HepG2 (cell line): ENCODE results near the gene HEPN1. TPM values are rescaled to one million over a fixed set of nuclear protein-coding genes. Genes with fewer than 3 reads are reported as not detected.
A peak's percentile ranks its signal among the peaks of the same experiment; 100 is the strongest.

Experiments used
- ATAC-seq: fragments of 200-7000 bp; cut with Tn5 transposase; 3 replicates; pipeline ENCODE4 v1.9.1; 2020; ENCODE audit warnings: mild to moderate bottlenecking, moderate library complexity
- BruUV-seq: library from RNA; stranded (reverse); fragments of 400-500 nt; replicated peaks from 2 replicates; lab custom pipeline; 2021; lab: Mats Ljungman, UMichigan
- CTCF ChIA-PET: fragments of 300-600 bp; formaldehyde crosslinking; extraction: SDS; loops from one replicate; lab custom pipeline; 2021; ENCODE audit warnings: low total read pairs, inconsistent platforms, low intra/inter-chr PET ratio; lab: Yijun Ruan, JAX
- POLR2A ChIA-PET: fragments of 350-600 bp; sonication (Branson Sonifier 250); formaldehyde crosslinking; loops from one replicate; lab custom pipeline; 2020; ENCODE audit warnings: antibody characterized with exemption, inconsistent platforms; lab: Yijun Ruan, JAX
- DNase-seq: peaks from one replicate; pipeline ENCODE4 v3.0.0-alpha.2; 2015; ENCODE audit warnings: low spot score
- FAIRE-seq: peaks from 3 replicates; lab custom pipeline; 2011; peaks lifted over from hg19 to GRCh38; lab: Jason Lieb, UNC
- H2AFZ ChIP-seq: one replicate; pipeline ENCODE4 v1.6.1; 2011; ENCODE audit warnings: low read length, inconsistent platforms
- H3K27ac ChIP-seq: fragments of 300-600 bp; 3 replicates; pipeline ENCODE4 v1.8.0; 2011; ENCODE audit warnings: mixed run types, mild to moderate bottlenecking, mixed read lengths, low read length, inconsistent platforms; ENCODE audit not compliant: insufficient read depth; ENCODE audit errors: extremely low read length
- H3K27me3 ChIP-seq, 2 experiments: fragments of 200-600 bp in 1 of 2; 2 replicates in 1 of 2; 3 replicates in 1 of 2; pipeline versions ENCODE4 v1.6.0 to v1.8.0; 2011; ENCODE audit warnings: low read length in 2 of 2, mild to moderate bottlenecking in 2 of 2, moderate library complexity in 2 of 2, inconsistent platforms in 1 of 2; ENCODE audit not compliant: insufficient read depth in 2 of 2, control insufficient read depth in 1 of 2
- H3K36me3 ChIP-seq, 2 experiments: fragments of 200-600 bp in 1 of 2; replicated peaks in 1 of 2; 2 replicates in 1 of 2; 3 replicates in 1 of 2; pipeline versions ENCODE4 v1.5.1 to v1.8.0; 2011; ENCODE audit warnings: low read length in 2 of 2, inconsistent platforms in 1 of 2; ENCODE audit not compliant: insufficient read depth in 2 of 2, control insufficient read depth in 1 of 2
- H3K4me1 ChIP-seq: 2 replicates; pipeline ENCODE4 v1.5.1; 2012; ENCODE audit warnings: low read length, inconsistent platforms; ENCODE audit not compliant: insufficient read depth
- H3K4me2 ChIP-seq: 2 replicates; pipeline ENCODE4 v1.6.0; 2011; ENCODE audit warnings: low read depth, low read length, inconsistent platforms
- H3K4me3 ChIP-seq, 3 experiments: fragments of 200-600 bp in 1 of 3; sonication (generic), shearing (Covaris generic) in 1 of 3; replicated peaks in 1 of 3; 2 replicates each; pipeline ENCODE4 v1.5.1; 2011 to 2016; ENCODE audit warnings: low read length in 3 of 3, inconsistent platforms in 2 of 3, low read depth in 2 of 3, mild to moderate bottlenecking in 2 of 3, control low read depth in 1 of 3, mixed read lengths in 1 of 3; ENCODE audit not compliant: insufficient read depth in 1 of 3
- H3K79me2 ChIP-seq: one replicate; pipeline ENCODE4 v1.6.1; 2011; ENCODE audit warnings: low read length, inconsistent platforms; ENCODE audit not compliant: insufficient read depth
- H3K9ac ChIP-seq: 2 replicates; pipeline ENCODE4 v1.6.0; 2011; ENCODE audit warnings: mild to moderate bottlenecking, low read depth, low read length, inconsistent platforms; ENCODE audit not compliant: insufficient read depth
- H3K9me3 ChIP-seq: 2 replicates; pipeline ENCODE4 v1.5.1; 2012; ENCODE audit warnings: mild to moderate bottlenecking, low read length
- H4K20me1 ChIP-seq: 2 replicates; pipeline ENCODE4 v1.6.0; 2011; ENCODE audit warnings: inconsistent platforms, mild to moderate bottlenecking, low read length, moderate library complexity; ENCODE audit not compliant: insufficient read depth
- RBM39 ChIP-seq: fragments of 200-400 bp; formaldehyde crosslinking; IDR thresholded peaks from one replicate; pipeline ENCODE4 v1.6.1; 2018; ENCODE audit warnings: antibody characterized with exemption, mild to moderate bottlenecking, low read depth, low read length; ENCODE audit not compliant: poor library complexity, severe bottlenecking
- RELA ChIP-seq: sonication (generic); formaldehyde crosslinking; IDR thresholded peaks from 2 replicates; pipeline ENCODE4 v1.4.0; 2020; ENCODE audit warnings: missing genetic modification reagents
- SOX13 ChIP-seq, 3 experiments: fragments of 450-650 bp in 1 of 3; sonication (generic) in 1 of 3; formaldehyde crosslinking in 1 of 3; IDR thresholded peaks in 2 of 3; conservative IDR thresholded peaks in 1 of 3; 2 replicates each; pipeline versions ENCODE4 v1.5.0 to v1.6.1; 2016 to 2020; ENCODE audit warnings: antibody characterized with exemption in 1 of 3, mild to moderate bottlenecking in 1 of 3, missing compliant biosample characterization in 1 of 3, missing genetic modification reagents in 1 of 3, moderate library complexity in 1 of 3
- ZMYM2 ChIP-seq: sonication (generic); formaldehyde crosslinking; IDR thresholded peaks from 2 replicates; pipeline ENCODE4 v1.8.0; 2022; ENCODE audit warnings: mild to moderate bottlenecking, missing genetic modification reagents
- WGBS: methylation state at CpG from one replicate; pipeline ENCODE4 v1.1.6; 2017; ENCODE audit warnings: low lambda C conversion rate; 5-methylcytosine and 5-hydroxymethylcytosine counted together
- in situ Hi-C: cut with HindIII; loops from 2 replicates; pipeline ENCODE4 v1.10.0; 2017; ENCODE audit warnings: low pct_unique_long_range_greater_than_20kb; ENCODE audit not compliant: extremely low pct_ligation_motif_present
- intact Hi-C: fragments of 100-400 bp; cut with micrococcal nuclease; formaldehyde crosslinking; loops from one replicate; pipeline ENCODE4 v1.10.0; 2022; ENCODE audit not compliant: unreplicated experiment
- polyA plus RNA-seq, 8 experiments: library from polyadenylated mRNA; depleted of rRNA in 3 of 8; stranded (reverse) in 7 of 8; unstranded in 1 of 8; fragments of >200 nt; fragmentation: Illumina TruSeq in 4 of 8; extraction: Trizol in 4 of 8; gene quantifications; 2 replicates each; pipeline versions ENCODE4 v1.2.1 to v1.2.3, GENCODE V29; 2011 to 2016; ENCODE audit warnings: low read depth in 4 of 8, missing spikeins in 1 of 8, mixed read lengths in 1 of 8; ENCODE audit not compliant: insufficient read depth in 1 of 8
- total RNA-seq, 5 experiments: library from RNA; depleted of rRNA; stranded (reverse); fragments of >200 nt; fragmentation: Illumina TruSeq; extraction: Trizol; gene quantifications; 2 replicates each; pipeline ENCODE4 v1.2.3, GENCODE V29; 2016; ENCODE audit warnings: low read depth in 1 of 5
- TF ChIP-seq, protein P1 (sequence below): sonication (generic); formaldehyde crosslinking; IDR thresholded peaks from 2 replicates; pipeline ENCODE4 v1.5.0; 2020; ENCODE audit warnings: mild to moderate bottlenecking, missing genetic modification reagents, moderate library complexity

The HEPN1 gene
- total and polyA plus RNA-seq, 2 of the 13 experiments (the other 11 are each of a cell fraction or from before 2014, with no cell fraction given): not detected

DNA sequence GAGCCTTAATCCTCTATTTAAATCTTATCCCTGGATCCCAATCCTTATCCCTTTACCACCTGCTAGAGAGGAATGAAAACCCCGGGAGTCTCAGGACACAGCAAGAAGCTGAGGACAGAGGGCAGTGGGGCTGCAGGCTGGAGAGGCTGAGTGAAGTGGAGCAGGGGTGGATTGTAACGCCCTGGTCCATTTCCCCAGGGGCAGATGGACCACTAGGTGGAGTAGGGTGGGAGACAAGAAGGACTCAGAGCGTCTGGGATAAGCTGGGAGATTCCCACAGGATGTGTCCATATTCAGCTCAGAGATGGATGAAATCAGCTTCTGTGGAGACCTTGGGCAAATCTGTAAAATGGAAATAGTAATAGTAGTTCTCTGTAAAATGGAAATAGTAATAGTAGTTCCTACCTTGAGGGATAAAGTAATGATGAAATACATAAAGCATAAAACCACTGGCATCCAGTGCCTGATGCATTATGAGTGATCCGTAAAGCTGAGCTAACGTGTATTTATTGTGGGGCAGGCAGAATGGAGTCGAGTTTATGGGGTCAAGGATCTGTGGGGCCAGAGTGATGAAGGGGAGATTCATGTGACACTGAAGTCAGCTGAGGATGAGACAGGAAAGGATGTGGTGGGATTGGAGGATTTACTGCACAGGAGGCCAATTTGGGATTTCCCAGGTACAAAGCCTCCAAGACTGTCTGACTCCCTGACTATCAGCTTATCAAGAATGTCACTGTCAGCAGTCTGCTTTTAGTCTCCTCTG lies 19.5 kb upstream of the HEPN1 start:
- Histone ChIP-seq H3K27ac (no peak overlapping the region), H3K9me3 (no peaks in the 10 kb centered on the region), H2AFZ (no peak overlapping the region), H3K79me2 (no peaks in the 10 kb centered on the region), H3K9ac (no peak overlapping the region), H3K27me3 (peaks cover 0 to 33% of the 10 kb centered on the region in 2 experiments; a peak in 3 of 5 replicates), H4K20me1 (no peaks in the 10 kb centered on the region), H3K4me2 (peak overlapping the region; percentile 67; the same call in 1 of the 2 replicates), H3K4me1 (peaks cover 63% of the 10 kb centered on the region), H3K36me3 (no peaks in the 10 kb centered on the region), H3K4me3 (no peak overlapping the region; a peak in 1 of 6 replicates)
- no peak for TF ChIP-seq RBM39
- TF ChIP-seq ZMYM2 (CRISPR knock-in tag): no peak
- TF ChIP-seq RELA (CRISPR knock-in tag): no peak
- TF ChIP-seq, protein P1, sequence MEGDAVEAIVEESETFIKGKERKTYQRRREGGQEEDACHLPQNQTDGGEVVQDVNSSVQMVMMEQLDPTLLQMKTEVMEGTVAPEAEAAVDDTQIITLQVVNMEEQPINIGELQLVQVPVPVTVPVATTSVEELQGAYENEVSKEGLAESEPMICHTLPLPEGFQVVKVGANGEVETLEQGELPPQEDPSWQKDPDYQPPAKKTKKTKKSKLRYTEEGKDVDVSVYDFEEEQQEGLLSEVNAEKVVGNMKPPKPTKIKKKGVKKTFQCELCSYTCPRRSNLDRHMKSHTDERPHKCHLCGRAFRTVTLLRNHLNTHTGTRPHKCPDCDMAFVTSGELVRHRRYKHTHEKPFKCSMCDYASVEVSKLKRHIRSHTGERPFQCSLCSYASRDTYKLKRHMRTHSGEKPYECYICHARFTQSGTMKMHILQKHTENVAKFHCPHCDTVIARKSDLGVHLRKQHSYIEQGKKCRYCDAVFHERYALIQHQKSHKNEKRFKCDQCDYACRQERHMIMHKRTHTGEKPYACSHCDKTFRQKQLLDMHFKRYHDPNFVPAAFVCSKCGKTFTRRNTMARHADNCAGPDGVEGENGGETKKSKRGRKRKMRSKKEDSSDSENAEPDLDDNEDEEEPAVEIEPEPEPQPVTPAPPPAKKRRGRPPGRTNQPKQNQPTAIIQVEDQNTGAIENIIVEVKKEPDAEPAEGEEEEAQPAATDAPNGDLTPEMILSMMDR (CRISPR knock-in tag): peak; percentile 49
- no peak for TF ChIP-seq SOX13 (IDR thresholded peaks at IDR 0.05)
- TF ChIP-seq SOX13 (CRISPR knock-in tag; conservative IDR thresholded peaks at IDR 0.05 in 1 of 2, IDR thresholded peaks at IDR 0.05 in 1 of 2): no peak
- DNase-seq (no peak), ATAC-seq (peak; percentile 55), FAIRE-seq (no peak)
- ChIA-PET POLR2A (interaction anchor here (0.8 kb wide), 1 partner anchor 54 kb away, joined by 3 read pairs; the partner anchor contains the start of gene CCDC15), CTCF (no interaction called here)
- in situ Hi-C loops (no loop called here), intact Hi-C loops (loop anchor here (5.0 kb wide), 1 partner anchor 38 kb away; the partner anchor contains the start of gene HEPACAM)
- WGBS: 25% methylated on average over 6 of the region's 6 CpGs
- no TSS peak for BruUV-seq
